GM21717 (cell line): ENCODE data around the gene DHRS4.
A peak's percentile ranks its signal among the peaks of the same experiment; 100 is the strongest.

ENCODE experiments used
- ATAC-seq: cut with Tn5 transposase; IDR thresholded peaks from one replicate; pipeline ENCODE4 v1.9.1; 2021; ENCODE audit warnings: mild to moderate bottlenecking, moderate library complexity; ENCODE audit not compliant: unreplicated experiment

DHRS4 gene

DNA sequence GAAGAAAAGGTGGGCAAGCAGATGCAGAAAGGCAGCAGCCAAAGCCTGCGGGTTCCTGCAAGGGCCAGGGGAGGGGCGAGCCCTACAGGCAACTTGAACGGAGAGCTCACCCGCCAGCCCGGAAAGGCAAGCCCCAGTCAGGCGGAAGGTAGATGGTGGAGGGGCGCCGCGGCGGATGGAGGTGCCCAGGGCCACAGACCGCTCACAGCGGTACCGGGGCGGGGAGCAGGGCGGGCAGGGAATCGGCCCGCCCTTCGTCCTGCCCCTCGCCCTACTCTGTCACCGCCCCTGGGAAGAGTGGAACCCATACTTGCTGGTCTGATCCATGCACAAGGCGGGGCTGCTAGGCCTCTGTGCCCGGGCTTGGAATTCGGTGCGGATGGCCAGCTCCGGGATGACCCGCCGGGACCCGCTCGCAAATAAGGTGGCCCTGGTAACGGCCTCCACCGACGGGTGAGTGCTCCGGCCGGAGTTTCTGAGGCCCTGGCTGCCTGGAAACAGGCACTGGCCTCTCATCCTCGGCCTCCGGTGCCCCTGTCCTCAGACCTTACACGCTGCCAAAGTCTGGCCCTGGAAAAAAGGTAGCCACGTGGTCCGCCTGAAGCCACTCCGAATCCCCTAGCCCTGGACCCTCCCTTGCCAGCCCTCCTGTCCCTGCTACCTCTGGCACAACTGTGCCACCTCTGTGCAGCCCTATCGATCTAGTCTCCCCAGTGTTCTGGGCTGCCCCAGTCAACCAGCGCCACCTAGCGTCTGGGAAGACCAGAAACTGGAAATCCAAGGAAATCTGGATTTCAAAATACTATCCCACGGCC, at the start of gene DHRS4:
Gene DHRS4 (plus strand): TSS at position 307 of the 815 bp plus-strand sequence. CDS start 19 bp downstream, at position 326.
- peak; percentile 91 for ATAC-seq

DNA sequence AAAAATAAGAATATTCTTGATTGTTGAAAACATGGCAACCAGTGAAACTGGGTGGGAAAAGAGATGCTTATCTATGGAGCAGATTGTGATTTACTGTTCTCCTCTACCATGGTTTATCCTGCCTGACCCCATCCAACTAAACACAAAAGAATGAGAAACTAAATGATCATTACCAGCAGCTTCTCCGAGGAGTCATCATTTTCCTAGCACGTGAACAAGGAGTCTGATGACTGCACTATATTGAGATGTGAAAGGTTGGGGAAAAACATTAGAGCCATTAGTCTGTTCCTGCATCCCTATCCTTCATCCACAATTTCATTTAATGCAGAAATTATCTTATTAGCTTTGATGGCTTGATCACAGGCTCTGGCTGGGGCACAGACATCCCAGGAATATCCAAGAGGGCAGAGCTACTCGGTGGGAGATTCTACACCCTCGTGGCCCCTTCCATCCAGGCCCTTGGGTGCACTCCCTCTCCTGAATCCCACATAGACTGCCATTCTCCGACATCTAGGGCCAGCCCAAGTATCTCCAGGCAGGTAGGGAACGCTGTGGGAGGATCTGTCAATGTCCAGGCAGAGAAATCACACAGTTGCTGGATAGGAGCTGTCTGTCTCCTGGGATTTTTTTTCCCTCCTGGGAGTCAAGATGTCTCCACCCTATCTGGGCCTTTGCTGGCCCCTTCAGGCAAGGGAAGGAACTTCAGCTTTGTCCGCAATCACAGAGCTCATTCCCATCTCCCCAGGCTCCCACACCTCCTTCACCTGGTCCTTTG, 43.3 kb upstream of the DHRS4 start:
- ATAC-seq = no peak

DNA sequence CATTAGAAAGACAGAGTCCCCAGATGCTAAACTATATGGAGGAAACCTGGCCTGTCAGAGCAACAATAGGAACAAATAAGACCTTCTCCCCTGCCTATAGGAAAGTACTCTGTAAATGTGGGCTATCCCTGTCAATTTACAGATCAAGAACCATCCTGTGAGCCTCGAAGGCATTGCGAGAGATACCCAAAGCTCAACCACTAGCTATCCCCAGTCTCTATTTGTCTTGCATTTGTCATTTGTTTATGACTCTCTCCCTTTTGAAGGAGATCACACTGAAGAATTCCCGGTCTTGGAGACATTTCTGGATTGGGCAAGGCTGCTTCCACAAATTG, 42.7 kb upstream of the DHRS4 start:
- no peak for ATAC-seq

DNA sequence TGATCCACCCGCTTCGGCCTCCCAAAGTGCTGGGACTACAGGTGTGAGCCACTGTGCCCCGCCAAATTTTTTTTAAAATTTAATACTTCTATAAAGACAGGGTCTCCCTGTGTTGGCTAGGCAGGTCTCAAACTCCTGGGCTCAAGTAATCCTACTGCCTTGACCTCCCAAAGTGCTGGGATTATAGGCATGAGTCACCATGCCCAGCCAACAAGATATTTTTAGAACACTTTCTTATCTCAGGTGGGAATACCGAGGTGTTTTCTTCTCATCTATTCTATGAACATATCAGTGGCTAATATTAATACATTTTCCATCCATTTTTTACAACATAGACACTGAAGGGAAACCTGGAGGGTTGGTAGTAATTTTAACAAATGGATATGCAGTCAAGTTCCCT, 38.0 kb upstream of the DHRS4 start:
- ATAC-seq = no peak

DNA sequence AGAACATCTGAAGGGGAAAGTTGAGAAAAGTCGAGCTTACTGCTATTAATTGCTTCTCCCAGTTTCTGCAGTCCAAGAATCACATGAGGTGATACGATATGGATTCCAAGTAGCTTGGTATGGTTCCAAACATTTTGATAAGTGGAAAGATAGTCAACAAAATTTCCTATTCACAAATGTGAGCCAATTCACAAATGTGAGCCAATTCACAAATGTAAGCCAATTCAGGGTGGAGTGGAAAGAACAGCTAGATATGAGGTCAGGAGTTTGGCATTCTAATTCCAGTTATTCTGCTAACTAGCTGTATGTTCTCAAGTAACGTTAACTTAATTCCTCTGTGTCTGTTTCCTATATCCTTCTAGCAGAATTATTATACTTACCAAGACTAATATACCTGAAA, 37.6 kb upstream of the DHRS4 start:
- no peak for ATAC-seq

DNA sequence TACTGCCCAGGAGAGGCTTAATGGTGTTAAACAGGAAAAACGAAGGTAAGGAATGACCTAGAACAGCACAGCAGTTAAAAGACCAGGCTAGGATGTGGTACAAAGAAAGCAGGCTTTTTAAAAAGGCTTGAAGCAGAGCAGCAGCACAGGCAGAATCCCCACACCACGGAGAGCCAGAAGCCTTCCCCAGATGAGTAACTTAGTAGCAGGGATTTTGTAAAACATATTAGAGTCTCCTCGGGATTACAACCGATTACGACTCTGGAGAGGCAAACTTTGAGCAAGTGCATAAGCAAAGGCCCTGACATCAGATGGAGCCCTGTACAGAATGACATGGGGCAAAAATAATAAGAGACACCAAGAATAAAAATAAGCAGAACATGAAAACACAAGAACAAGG, 37.1 kb upstream of the DHRS4 start:
- ATAC-seq = no peak

DNA sequence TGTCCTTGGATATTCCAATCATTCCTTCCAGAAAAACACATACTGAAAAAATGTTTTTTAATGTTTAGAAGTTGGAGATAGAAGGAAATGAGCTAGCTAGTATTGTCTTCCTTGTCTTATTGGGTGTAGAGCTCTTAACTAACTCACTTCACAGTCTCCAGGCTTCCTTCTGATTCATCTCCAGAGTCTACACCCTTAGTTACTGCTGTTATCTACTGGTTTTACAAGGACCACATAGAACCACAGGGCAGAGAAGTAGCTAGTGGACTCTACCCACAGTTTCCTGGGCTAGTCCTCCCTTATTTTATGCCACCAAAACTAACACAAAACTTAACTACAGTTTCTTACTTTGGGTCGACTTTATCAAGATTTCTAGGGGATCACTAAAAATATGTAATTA, 31.0 kb upstream of the DHRS4 start:
- no peak for ATAC-seq

DNA sequence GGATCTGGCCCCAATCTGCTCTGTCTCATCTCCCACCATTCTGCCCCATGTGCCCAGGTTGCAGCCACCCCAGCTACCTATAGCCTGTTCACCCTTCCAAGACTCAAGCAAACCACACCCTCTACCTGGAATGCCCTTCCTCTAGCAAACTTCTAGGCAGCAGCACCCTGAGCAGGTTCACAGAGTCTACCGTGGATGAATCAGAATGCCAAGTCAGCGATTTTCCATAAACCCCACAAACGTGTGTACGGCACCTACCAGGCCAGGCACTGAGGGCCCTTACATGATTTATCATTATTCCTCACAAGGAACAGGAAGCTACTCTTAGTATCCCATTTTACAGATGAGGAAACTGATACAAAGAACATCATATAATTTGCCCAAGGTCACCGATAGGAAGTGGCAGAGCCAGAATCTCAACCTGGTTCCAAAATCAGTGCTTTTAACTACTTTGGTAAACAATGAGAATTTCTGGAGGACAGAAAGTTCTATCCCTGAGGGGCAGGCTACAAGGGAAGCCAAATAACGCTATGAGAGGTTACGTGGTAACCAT, 28.0 kb upstream of the DHRS4 start:
- ATAC-seq = no peak

DNA sequence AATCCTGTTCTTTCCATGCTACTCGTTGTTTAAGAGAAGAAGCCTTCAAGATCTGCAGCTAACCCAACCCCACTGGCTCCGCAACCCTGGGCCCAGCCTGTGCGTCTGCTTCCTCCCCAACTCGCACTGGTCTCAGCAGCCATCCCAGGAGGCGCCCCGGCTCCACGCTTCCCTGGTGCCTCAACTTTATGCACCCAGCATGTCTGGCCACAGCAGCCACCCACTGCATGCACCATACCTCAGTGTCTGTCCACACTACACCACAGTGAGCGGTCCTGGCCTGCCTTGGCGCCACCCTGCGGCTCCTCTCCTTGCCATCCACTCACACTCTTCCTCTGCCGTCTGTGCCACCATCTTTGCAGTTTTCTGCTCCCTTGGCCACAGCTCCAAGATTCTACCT, 27.0 kb upstream of the DHRS4 start:
- no peak for ATAC-seq

DNA sequence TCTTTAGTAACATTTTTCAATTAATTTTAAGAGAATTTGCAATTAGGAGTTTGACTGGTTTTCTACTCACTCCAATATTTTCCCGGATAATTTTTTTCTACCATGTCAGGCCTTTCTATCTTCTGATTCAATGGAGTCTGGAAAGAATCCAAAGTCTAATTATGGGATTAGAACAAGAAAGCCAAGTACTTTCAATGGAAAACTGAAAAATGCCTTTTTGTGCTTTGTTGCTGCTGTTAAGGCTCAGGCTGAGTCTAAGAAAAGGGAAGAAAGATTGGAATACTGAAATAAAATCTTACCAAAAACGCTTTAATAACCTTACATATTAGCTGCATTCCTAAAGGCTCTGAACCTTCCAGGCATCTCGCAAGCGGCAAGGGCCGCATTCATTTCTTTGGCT, 24.4 kb upstream of the DHRS4 start:
- ATAC-seq = no peak

DNA sequence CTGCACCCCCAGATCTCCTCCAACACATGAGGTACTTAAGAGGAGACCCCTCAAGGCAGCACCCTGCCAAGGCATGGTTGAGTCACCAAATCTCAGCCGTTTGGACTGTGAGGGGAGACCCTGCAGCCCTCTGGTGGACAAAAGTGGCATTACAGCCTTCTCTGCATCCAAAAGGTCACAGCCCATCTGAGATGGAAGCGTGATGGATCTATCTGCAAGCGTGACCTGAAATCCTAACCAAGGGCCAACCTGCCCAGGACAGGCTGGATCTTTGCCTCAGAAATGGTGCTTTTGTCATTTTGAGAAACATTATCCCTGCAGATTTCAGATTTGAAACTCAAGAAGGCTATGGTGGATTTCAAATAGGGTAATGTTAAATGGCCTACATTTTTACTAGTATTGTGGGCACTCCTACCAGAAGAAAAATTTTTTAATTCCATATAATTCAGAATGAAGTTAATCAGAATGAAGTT, 23.7 kb upstream of the DHRS4 start:
- ATAC-seq = no peak

DNA sequence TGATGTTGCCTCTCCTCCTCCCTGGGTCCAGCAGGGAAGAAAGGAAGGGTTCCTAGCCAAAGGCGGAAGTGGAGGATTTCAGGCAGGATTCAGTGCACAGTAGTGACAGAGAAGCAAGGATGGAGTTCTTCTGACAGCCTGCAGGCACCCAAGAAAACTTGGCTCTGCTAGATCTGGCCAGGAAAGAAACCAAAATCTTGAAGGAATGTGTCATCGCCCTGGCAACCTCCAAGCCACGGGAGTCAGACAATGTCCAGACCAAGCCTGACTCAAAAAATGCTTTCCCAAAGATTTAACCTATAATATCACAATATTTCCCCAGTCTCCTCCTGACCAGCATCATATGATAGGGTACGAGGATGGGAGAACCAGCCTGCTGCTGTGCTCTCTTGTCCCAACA, 22.8 kb upstream of the DHRS4 start:
- ATAC-seq = no peak

DNA sequence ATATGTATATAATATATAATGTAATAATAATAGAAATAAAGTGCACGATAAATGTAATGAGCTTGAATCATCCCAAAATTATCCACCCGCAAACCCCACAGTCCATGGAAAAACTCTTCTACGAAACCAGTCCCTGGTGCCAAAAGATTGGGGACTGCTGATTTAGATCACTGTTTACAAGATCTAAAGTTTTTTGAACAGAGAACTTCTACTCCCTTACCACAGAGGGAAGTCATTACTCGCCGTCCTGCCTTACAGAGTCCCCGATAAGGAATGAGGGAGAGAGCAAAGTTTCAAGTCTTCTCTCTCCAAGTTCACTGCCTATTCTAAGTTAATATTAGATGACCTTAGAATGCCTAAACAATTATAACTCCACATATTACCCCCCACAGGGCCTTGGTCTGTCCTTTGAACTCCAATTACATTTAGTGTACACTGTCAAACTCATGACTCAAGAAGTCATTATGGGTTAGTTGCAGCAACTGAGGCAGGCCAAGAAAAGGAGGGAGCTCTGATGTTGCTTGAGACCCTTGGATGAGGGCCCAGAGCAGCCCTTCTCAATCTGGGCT, 21.8 kb upstream of the DHRS4 start:
- no peak for ATAC-seq

DNA sequence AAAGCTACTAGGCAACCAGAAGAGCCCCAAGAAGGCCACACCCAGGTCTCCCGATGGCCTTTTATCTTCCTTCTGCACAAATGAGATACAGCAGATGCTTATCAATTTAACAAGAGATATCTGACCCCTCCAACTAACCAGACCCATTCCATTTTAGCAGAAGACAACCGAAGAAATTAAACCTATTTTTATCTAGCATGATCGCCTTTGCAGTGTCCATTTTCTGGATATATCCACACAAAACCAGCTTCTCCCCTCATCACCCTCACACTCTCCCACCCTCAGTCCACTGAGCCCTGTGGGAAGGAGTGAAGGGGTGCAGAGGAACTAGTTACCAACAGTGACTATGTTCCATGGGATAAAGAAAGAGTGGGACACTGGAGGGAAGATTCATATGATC, 20.9 kb upstream of the DHRS4 start:
- ATAC-seq = no peak

DNA sequence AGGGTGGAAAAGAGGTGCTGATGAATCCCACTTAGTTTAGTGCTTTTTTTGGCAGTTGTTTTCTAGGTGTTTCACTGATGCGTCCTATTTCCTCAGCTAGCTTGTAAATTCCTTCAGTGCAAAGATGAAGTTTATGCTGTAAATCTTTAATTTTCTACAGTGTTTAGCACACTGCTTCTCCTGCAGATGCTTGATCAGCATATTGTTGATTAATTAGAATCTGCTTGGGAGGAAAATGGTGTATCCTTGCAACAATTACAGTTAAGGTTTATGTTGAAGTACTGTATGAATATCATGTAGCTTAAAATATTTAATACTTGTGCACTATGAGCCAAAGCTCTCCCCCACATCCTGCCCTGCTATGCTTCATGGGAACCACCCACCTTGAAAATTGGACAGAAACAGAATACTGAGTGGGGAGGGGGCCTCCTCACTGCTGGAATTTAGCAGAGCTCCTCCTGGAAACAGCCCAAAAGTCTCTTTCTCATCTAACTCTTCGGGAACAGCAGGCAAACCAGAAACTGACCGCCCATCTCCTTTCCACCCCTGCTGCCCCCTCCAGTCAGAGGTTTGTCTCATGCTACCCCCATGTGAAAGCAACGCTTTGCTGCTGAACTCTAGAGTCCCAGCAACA, 20.3 kb upstream of the DHRS4 start:
- ATAC-seq = no peak

DNA sequence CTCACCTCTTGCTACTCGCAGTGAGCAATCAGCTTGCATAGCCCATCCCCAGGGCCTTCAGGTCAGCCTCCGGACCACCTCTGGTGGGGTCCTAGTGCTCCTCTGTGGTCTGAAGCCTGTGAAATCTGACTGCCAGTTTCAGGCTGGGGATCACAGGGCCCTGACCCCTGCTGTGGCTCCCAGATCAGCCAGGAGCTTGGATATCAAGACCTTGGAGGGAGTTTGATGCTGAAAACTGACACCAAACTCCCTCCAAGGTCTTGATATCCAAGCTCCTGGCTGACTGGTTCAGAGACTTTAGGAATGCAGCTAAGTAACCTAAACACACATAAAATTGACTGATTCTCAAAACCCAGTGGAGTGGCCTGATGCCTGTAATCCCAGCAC, 19.8 kb upstream of the DHRS4 start:
- no peak for ATAC-seq

DNA sequence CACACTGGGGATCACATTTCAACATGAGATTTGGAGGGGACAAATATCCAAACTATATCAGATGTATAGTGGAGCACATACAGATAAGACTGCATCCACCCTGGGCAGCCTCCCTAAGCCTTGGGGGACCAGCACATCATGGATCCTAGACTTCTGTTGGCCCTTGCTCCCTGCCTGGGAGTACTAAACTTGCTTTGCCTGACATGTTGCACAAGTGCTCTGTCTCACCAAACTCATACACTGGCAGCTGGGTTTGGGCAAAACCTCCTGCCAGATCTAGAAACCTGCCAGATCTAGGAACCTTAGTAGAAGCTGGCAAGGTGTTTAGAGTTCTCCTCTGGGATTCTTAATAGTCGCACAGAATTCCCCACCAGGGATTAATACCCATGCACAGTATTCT, 18.4 kb upstream of the DHRS4 start:
- ATAC-seq = no peak

DNA sequence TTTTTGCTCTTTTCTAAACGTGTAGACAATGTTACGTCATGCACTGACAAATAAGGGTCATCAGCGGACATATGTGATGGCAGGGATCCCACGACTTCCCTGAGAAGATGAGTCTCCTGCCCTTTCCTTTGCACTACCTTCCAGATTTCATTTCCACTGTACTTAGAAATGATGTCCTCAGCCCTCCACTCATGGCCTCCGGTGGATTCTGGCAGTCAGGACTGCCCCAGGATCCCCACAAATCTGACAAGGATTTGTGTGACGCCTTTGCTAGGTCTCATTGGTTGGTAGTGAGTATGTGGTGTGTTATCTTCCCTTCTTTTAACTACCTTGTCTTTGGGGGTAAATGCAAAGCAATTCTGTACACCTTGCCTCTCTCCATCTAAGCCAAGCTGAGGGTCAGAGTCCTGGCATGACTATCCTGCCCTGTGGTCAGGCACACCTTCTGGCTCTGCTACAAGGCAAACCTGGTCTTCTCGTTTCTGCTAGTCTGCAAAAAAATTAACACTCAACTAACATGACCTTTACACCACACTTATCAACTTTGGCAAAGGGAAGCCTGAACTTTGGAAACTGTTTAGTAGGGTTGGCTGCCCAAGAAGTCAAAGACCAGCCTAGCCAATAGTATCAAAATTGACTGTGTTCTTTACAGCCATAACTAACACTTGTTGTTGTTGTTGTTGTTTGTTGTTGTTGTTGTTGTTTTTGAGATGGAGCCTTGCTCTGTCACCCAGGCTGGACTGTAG, 17.3 kb upstream of the DHRS4 start:
- ATAC-seq = no peak

DNA sequence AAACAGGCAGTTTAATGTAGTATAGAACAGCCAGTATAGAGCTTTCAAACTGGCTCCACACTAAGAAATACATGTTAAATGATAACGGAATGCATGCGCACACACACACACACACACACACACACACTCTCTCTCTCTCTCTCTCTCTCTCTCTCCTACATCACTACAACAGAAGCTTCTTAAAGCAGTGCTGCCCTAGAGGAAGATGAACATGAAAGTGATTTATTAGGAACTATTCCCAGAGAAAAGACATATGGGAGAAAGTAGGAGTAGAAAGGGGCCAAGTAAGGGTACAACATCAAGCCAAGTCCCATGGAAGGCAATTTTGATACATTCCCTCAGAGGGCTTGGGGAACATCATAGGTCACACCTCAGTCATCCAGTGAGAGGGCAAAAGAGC, 16.4 kb upstream of the DHRS4 start:
- no peak for ATAC-seq

DNA sequence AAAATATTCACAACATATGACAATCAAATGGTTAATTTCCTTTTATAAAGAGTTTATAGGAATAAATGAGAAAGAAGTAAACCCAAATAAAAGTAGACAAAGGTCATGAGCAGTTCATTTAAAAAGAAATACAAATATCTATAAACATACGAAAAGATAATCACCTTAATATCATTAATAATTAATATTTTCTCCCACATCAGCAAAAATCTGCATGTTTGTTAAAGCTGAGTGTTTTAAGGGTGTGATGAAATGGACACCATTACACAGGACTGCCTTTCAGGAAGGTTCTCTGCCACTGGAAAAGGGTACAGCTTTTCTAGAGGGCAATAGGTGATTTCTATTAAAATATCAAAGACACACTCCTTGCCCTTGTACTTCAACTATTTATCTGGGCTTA, 14.7 kb upstream of the DHRS4 start:
- ATAC-seq = no peak
